Measurements from ENCODE around the gene BTBD9.

Gene BTBD9

GRCh38 chr6:38593409-38593808 lies 46.3 kb downstream of the BTBD9 start:
- no peak for DNase-seq

GRCh38 chr6:38591439-38591838 lies 48.3 kb downstream of the BTBD9 start:
- DNase-seq = no peak

- DNase-seq = no peak
These were observed 50.4 kb downstream of the BTBD9 start for GRCh38 chr6:38589367-38589720.

- no peak for DNase-seq
These were observed 50.9 kb downstream of the BTBD9 start for GRCh38 chr6:38588631-38589366.

GRCh38 chr6:38587766-38588362 lies 51.9 kb downstream of the BTBD9 start:
- DNase-seq = no peak

- no peak for DNase-seq
These were observed 52.7 kb downstream of the BTBD9 start for GRCh38 chr6:38586992-38587391.

- DNase-seq = no peak
These were observed 55.0 kb downstream of the BTBD9 start for GRCh38 chr6:38584731-38585130.

- DNase-seq = no peak
These were observed 56.2 kb downstream of the BTBD9 start for GRCh38 chr6:38583523-38583922.

GRCh38 chr6:38580030-38580429 lies 59.7 kb downstream of the BTBD9 start:
- no peak for DNase-seq

GRCh38 chr6:38579010-38579628 lies 60.6 kb downstream of the BTBD9 start:
- DNase-seq = no peak

GRCh38 chr6:38578075-38578474 lies 61.7 kb downstream of the BTBD9 start:
- no peak for DNase-seq

- DNase-seq = no peak
These were observed 62.2 kb downstream of the BTBD9 start for GRCh38 chr6:38577492-38577891.

- no peak for DNase-seq
These were observed 65.8 kb downstream of the BTBD9 start for GRCh38 chr6:38573801-38574395.

- DNase-seq = no peak
These were observed 67.4 kb downstream of the BTBD9 start for GRCh38 chr6:38572186-38572813.

- no peak for DNase-seq
These were observed 68.0 kb downstream of the BTBD9 start for GRCh38 chr6:38571721-38572120.

- DNase-seq = no peak
These were observed 69.0 kb downstream of the BTBD9 start for GRCh38 chr6:38570750-38571149.

GRCh38 chr6:38567436-38567835 lies 72.3 kb downstream of the BTBD9 start:
- no peak for DNase-seq

GRCh38 chr6:38566295-38567030 lies 73.3 kb downstream of the BTBD9 start:
- DNase-seq = no peak

GRCh38 chr6:38564301-38564700 lies 75.4 kb downstream of the BTBD9 start:
- DNase-seq = no peak

GRCh38 chr6:38555606-38556005 lies 84.1 kb downstream of the BTBD9 start:
- DNase-seq = no peak

- DNase-seq = no peak
These were observed 84.9 kb downstream of the BTBD9 start for GRCh38 chr6:38554700-38555413.

- no peak for DNase-seq
These were observed 85.7 kb downstream of the BTBD9 start for GRCh38 chr6:38554014-38554413.
